ENCODE results near the gene WWOX.

The WWOX gene

GRCh38 chr16:78750611-78751010 is 651.2 kb downstream of the WWOX start:
- Histone ChIP-seq H3K9me3 (no peaks in the 10 kb centered on the region), H3K4me3 (ENCODE audit: low read depth in 1 of 2, low read length in 1 of 2) (no peak overlapping the region), H3K27ac (no peak overlapping the region), H3K36me3 (no peaks in the 10 kb centered on the region), H3K4me1 (ENCODE audit: control insufficient read depth in 1 of 2, insufficient read depth in 1 of 2, low read depth in 1 of 2, low read length in 1 of 2) (no peaks in the 10 kb centered on the region), H3K27me3 (no peaks in the 10 kb centered on the region)
- no peak for TF ChIP-seq CTCF (IDR thresholded peaks at IDR 0.05)

GRCh38 chr16:78751601-78752000 is 652.1 kb downstream of the WWOX start:
- no peak for TF ChIP-seq CTCF (IDR thresholded peaks at IDR 0.05)
- Histone ChIP-seq H3K27me3 (no peaks in the 10 kb centered on the region), H3K4me1 (ENCODE audit: control insufficient read depth in 1 of 2, insufficient read depth in 1 of 2, low read depth in 1 of 2, low read length in 1 of 2) (no peaks in the 10 kb centered on the region), H3K4me3 (ENCODE audit: low read depth in 1 of 2, low read length in 1 of 2) (no peak overlapping the region), H3K9me3 (no peaks in the 10 kb centered on the region), H3K27ac (no peak overlapping the region), H3K36me3 (no peaks in the 10 kb centered on the region)

GRCh38 chr16:78754713-78755112 is 655.3 kb downstream of the WWOX start:
- no peak for TF ChIP-seq CTCF (IDR thresholded peaks at IDR 0.05)
- no peak overlapping the region for H3K4me3 ChIP-seq (ENCODE audit: low read depth in 1 of 2, low read length in 1 of 2)
- H3K4me1 ChIP-seq (ENCODE audit: control insufficient read depth in 1 of 2, insufficient read depth in 1 of 2, low read depth in 1 of 2, low read length in 1 of 2), result no peaks in the 10 kb centered on the region
- H3K36me3 ChIP-seq, result no peaks in the 10 kb centered on the region
- H3K27me3 ChIP-seq, result no peaks in the 10 kb centered on the region
- no peaks in the 10 kb centered on the region for H3K9me3 ChIP-seq
- no peak overlapping the region for H3K27ac ChIP-seq

GRCh38 chr16:78755751-78756661 is 656.6 kb downstream of the WWOX start:
- Histone ChIP-seq H3K4me3 (ENCODE audit: low read depth in 1 of 2, low read length in 1 of 2) (no peak overlapping the region), H3K36me3 (no peaks in the 10 kb centered on the region)

GRCh38 chr16:78759596-78759995 is 660.1 kb downstream of the WWOX start:
- Histone ChIP-seq H3K4me1 (ENCODE audit: control insufficient read depth in 1 of 2, insufficient read depth in 1 of 2, low read depth in 1 of 2, low read length in 1 of 2) (no peaks in the 10 kb centered on the region), H3K27me3 (no peaks in the 10 kb centered on the region), H3K9me3 (no peaks in the 10 kb centered on the region), H3K27ac (no peak overlapping the region), H3K36me3 (no peaks in the 10 kb centered on the region), H3K4me3 (ENCODE audit: low read depth in 1 of 2, low read length in 1 of 2) (no peak overlapping the region)
- TF ChIP-seq CTCF (IDR thresholded peaks at IDR 0.05), result no peak

More at GRCh38 chr16:78755751-78756661, 656.6 kb downstream of the WWOX start:
- H3K4me1 ChIP-seq (ENCODE audit: control insufficient read depth in 1 of 2, insufficient read depth in 1 of 2, low read depth in 1 of 2, low read length in 1 of 2), result no peaks in the 10 kb centered on the region
- no peak overlapping the region for H3K27ac ChIP-seq
- H3K9me3 ChIP-seq, result no peaks in the 10 kb centered on the region
- no peaks in the 10 kb centered on the region for H3K27me3 ChIP-seq
- no peak for TF ChIP-seq CTCF (IDR thresholded peaks at IDR 0.05)
